GM12872 (cell line): Measurements from ENCODE around the gene LNX2.

Experiments
- TF ChIP-seq, protein P1 (sequence below): IDR thresholded peaks from 3 replicates; pipeline ENCODE4 v1.5.1; 2011; ENCODE audit warnings: low read depth, mild to moderate bottlenecking, low read length, moderate library complexity; ENCODE audit not compliant: insufficient read depth

LNX2 gene

DNA sequence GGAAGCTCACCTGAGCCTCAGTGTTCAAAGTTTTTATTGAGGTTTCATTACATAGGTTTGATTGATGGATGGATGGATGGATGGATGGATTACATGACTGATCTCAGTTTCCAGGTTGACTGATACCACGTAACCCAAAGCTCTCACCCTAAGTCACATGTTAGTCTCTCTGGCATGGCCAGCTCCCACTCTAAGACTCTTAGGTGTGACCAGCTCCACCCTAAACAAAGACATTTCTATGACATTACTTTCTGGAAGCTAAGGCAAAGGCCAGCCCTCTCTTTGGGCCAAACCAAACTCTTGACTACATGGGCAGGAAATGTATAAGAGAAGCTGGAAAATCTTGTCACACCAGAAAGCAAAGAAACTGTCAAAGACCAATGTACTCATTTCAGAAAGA is 30.0 kb upstream of the LNX2 start:
- TF ChIP-seq, protein P1, sequence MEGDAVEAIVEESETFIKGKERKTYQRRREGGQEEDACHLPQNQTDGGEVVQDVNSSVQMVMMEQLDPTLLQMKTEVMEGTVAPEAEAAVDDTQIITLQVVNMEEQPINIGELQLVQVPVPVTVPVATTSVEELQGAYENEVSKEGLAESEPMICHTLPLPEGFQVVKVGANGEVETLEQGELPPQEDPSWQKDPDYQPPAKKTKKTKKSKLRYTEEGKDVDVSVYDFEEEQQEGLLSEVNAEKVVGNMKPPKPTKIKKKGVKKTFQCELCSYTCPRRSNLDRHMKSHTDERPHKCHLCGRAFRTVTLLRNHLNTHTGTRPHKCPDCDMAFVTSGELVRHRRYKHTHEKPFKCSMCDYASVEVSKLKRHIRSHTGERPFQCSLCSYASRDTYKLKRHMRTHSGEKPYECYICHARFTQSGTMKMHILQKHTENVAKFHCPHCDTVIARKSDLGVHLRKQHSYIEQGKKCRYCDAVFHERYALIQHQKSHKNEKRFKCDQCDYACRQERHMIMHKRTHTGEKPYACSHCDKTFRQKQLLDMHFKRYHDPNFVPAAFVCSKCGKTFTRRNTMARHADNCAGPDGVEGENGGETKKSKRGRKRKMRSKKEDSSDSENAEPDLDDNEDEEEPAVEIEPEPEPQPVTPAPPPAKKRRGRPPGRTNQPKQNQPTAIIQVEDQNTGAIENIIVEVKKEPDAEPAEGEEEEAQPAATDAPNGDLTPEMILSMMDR: no peak

DNA sequence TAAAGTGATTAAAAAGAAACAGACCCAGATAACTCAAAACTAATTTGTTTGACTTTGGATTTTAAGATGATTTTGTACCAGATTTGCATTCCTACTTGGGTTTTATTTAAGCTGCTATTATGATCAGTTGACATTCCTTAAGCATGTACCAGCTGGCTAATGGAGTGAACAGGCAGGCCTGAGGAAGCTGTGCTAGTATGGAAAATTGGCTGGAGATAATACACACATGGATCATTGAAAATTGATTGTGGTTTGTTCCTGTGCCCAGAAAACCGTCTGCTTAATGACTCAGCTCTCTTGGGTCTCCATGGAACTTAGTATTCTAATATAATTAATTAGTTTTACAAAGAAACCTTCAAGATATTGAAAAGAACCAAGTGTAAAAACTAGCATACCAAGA is 24.0 kb upstream of the LNX2 start:
- TF ChIP-seq, protein P1: no peak

DNA sequence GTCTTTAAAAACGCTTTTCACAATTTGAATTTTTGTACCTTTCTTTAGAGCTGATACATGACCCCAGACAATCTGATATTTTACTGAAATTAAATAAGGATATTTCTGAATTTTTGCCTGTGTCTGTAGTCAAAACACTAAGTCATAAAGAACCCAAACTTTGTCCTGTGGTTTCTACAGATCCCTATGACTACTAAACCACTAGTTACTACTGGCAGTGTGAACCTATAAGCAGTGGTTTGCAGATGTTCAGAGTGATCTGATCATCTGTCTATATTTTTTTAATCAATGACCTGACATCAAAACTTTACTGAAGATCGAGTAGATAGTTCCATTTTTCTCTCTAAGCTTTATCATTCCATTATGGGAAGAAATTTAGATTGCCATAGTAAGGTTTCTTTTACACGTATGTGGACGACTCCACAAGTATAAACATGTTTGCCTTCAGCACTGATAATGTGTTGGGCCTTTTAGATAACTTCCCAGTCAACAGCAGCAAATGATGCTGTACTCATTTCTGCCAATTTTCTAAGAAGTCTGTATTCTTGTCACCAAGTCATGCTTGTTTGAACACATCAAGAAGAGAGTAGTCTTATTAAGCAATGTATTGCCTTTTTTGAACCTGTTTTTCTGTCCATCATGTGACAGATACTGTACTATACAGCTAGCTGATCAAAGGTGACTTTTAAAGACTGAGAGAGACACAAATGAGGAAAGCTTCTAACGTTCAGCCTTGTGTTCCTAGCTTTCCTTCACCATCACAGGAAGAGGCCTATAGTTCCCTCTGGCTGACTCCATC is 23.2 kb upstream of the LNX2 start:
- TF ChIP-seq, protein P1: no peak

DNA sequence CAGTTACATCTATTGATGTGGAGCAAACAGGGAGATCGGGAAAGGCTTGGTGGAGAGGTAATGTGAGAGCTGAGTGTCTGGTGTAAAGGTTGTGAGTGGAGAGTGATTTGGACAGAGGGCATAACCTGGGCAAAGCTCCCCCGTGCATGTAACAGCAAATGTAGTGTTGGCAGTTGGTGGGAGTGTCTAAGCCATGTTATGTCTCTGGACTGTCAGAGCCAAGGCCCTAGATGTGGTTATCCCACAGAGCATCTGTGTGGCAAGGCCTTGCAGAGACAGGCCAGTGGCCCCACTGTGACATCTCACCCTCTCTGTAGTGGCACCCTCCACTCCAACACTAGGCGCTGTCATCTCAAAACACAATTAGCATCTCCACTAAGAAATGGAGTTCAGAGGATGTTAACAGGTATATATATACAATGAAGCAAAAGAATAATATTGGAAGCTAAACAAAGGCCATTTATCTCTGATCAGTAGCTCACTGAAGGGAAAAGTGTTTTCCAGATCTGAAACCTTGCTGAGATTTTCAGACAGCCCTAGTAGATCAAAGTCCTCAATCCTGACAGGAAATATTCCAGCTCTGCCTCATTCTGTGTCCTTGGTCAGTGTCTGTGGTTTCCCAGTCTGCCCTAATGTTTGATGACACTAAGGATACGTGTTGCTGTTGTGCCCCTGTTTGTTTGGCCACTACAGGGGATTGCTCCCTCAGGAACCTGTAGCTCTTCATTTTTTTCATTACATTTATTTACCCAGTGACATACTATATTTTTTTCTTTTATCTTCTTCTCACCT is 21.6 kb upstream of the LNX2 start:
- TF ChIP-seq, protein P1: no peak

DNA sequence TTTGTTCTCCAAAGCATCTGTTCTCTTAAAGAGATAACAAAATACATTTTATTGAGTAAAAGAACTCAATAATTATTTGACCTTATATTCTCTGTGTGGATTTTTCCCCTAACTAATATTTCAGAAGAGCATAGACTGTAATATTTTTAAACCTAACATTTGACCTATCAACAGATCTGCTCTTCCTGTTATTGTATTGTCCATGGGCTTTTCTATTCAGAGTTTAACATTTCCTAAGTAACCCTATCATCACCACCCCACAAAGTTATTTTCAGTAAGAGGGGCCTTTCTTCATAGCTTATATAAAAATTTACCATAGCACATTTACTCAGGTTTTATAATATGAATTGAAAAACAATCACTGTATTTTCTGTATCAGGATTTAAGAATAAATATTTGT is 18.9 kb upstream of the LNX2 start:
- TF ChIP-seq, protein P1: no peak

DNA sequence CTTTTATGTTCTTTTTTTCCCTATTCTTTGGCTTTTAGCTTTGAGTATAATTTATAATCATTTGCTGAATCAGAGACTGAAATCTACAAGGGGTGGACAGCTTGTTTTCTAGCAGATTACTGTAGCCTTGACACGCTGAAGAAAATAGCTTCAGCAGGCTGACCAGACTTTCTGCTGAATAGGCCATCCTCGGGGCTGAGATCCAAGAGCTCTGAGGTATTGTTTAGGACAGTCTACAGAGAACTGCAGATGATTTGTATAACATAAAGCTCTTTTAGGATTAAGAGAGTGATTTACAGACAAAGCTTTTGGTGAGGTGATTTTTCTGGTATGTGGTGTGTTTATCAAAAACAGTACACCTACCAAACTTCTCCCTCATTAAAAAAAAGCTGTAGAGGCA is 18.2 kb upstream of the LNX2 start:
- TF ChIP-seq, protein P1: no peak

DNA sequence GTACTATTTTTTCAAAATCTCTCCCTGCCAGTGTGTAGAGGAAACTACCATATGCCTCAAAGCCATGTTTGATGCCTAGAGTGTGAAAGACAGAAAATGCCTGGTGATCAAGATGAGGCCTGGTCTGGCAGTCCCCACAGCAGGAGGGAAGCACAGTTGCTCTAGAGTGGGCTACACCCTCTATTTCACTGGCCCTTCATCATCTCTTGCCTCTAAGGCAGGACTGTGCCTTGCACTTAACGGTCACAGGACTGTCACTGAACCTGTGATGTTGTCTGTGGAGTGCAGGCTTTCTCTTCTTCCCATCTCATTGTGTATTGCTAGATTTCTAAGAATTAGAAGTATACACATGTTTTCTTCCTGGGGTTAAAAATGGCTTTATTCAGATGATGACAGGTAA is 17.7 kb upstream of the LNX2 start:
- TF ChIP-seq, protein P1: no peak
